ENCODE results near the gene SNX10. TPM values are rescaled to one million over a fixed set of nuclear protein-coding genes. Genes with fewer than 3 reads are reported as not detected.
A peak's percentile ranks its signal among the peaks of the same experiment; 100 is the strongest.

SNX10 gene
- total RNA-seq, 1 experiment from 2014 or later, result 9.4 TPM

DNA sequence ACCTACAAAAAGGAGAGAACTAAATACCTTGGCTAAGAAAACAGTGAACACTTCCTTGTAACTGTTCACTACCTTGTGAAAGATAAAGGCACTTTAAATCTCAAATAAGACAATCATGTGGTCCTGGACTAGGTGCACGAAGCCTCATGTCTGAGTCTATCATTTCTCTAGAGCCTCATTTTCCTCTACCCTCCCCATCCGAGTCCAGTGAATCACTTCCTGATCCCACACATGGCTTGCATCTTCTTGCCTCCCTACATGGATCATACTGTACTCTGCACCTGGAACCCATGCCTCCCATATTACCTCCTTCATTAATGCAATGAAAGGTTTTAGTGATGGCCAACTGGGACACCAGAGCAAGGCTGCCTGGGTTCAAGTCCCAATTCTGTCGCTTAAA is 34.5 kb downstream of the SNX10 start:
- Histone ChIP-seq H2AK5ac (ENCODE audit: insufficient read length, low read length) (no peak overlapping the region), H3K27me3 (ENCODE audit: insufficient read depth, low read length) (no peaks in the 10 kb centered on the region)
- no CpG with 5 or more reads among the region's 3 CpGs for WGBS (ENCODE audit: extremely low coverage, insufficient read length, low lambda C conversion rate)

More for the DNA sequence above, 34.5 kb downstream of the SNX10 start:
- H3K4ac ChIP-seq (ENCODE audit: low read depth, low read length), result no peak overlapping the region
- DNase-seq, result no peak
- H4K8ac ChIP-seq (replicated peaks; ENCODE audit: insufficient read length, low read depth, low read length), result no peak overlapping the region
- no peak overlapping the region for H3K27ac ChIP-seq (ENCODE audit: insufficient read length, low read depth, low read length)
- H3K79me2 ChIP-seq (ENCODE audit: insufficient read depth, low read length), result no peaks in the 10 kb centered on the region
- no peaks in the 10 kb centered on the region for H3K9me3 ChIP-seq (ENCODE audit: control insufficient read depth, low read depth, low read length)
- no peak overlapping the region for H2AFZ ChIP-seq (ENCODE audit: low read length)
- no peak overlapping the region for H3K4me2 ChIP-seq (ENCODE audit: insufficient read depth, insufficient read length, low read length)
- no peak overlapping the region for H2BK20ac ChIP-seq (ENCODE audit: low read depth, low read length, poor library complexity, severe bottlenecking)
- Mint-ChIP-seq H3K27me3 (ENCODE audit: low read depth) (no peaks in the 10 kb centered on the region), H3K36me3 (ENCODE audit: insufficient read depth in 1 of 3, low read depth in 3 of 3) (peaks cover 0 to 4% (median 0%) of the 10 kb centered on the region in 3 experiments; a peak in 2 of 7 replicates), H3K27ac (no peak overlapping the region), H3K4me1 (no peaks in the 10 kb centered on the region), H3K4me3 (no peak overlapping the region), H3K9me3 (peaks cover 4 to 5% of the 10 kb centered on the region in 2 experiments; a peak in 3 of 5 replicates)
- H3K79me1 ChIP-seq (ENCODE audit: insufficient read depth, low read depth, low read length, poor library complexity, severe bottlenecking), result no peaks in the 10 kb centered on the region
- H3K4me1 ChIP-seq (ENCODE audit: insufficient read depth, low read length), result no peaks in the 10 kb centered on the region
- H3K9ac ChIP-seq (ENCODE audit: extremely low read depth, insufficient read length, low read length), result no peak overlapping the region
- H3K56ac ChIP-seq (ENCODE audit: insufficient read length, low read depth, low read length), result no peak overlapping the region
- no peaks in the 10 kb centered on the region for H4K20me1 ChIP-seq (ENCODE audit: control insufficient read depth, insufficient read depth, insufficient read length)
- no peak overlapping the region; the same call in 1 of the 2 replicates for H2BK15ac ChIP-seq (ENCODE audit: low read depth, low read length)
- no peak overlapping the region for H2BK5ac ChIP-seq (ENCODE audit: insufficient read length, low read length)
- H4K5ac ChIP-seq (ENCODE audit: insufficient read length, low read depth, low read length), result peak overlapping the region; percentile 53
- H3K23me2 ChIP-seq (ENCODE audit: insufficient read length, low read depth, low read length, poor library complexity, severe bottlenecking), result no peaks in the 10 kb centered on the region
- H3K18ac ChIP-seq (ENCODE audit: insufficient read length, low read depth, low read length), result no peak overlapping the region
- H3K14ac ChIP-seq (ENCODE audit: insufficient read depth, low read length), result no peak overlapping the region
- no peak overlapping the region for H4K91ac ChIP-seq (ENCODE audit: insufficient read length, low read depth, low read length)
- TF ChIP-seq, protein P1, sequence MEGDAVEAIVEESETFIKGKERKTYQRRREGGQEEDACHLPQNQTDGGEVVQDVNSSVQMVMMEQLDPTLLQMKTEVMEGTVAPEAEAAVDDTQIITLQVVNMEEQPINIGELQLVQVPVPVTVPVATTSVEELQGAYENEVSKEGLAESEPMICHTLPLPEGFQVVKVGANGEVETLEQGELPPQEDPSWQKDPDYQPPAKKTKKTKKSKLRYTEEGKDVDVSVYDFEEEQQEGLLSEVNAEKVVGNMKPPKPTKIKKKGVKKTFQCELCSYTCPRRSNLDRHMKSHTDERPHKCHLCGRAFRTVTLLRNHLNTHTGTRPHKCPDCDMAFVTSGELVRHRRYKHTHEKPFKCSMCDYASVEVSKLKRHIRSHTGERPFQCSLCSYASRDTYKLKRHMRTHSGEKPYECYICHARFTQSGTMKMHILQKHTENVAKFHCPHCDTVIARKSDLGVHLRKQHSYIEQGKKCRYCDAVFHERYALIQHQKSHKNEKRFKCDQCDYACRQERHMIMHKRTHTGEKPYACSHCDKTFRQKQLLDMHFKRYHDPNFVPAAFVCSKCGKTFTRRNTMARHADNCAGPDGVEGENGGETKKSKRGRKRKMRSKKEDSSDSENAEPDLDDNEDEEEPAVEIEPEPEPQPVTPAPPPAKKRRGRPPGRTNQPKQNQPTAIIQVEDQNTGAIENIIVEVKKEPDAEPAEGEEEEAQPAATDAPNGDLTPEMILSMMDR (conservative IDR thresholded peaks at IDR 0.05), result no peak
- no peak overlapping the region for H3T11ph ChIP-seq (ENCODE audit: low read length)
- H2BK12ac ChIP-seq (ENCODE audit: insufficient read length, low read depth, low read length), result no peak overlapping the region
- peak overlapping the region; percentile 69 for H3K23ac ChIP-seq (ENCODE audit: insufficient read length, low read depth, low read length)
- no peak overlapping the region for H2BK120ac ChIP-seq (ENCODE audit: low read depth, low read length, poor library complexity, severe bottlenecking)

All from H9 (cell line).